Measurements from ENCODE around the gene DNAJC5. TPM values are rescaled to one million over a fixed set of nuclear protein-coding genes. Genes with fewer than 3 reads are reported as not detected.
"Not testable (repeated sequence)": the region's sequence is repeated elsewhere in the genome, so short reads cannot be mapped to it uniquely, and the experiment has no call there.

DNAJC5 gene
- total and polyA plus RNA-seq, 9 of the 15 experiments (the other 6 are each of a cell fraction or from before 2014, with no cell fraction given), result 0.95 to 42.8 (median 23.4) TPM

DNA sequence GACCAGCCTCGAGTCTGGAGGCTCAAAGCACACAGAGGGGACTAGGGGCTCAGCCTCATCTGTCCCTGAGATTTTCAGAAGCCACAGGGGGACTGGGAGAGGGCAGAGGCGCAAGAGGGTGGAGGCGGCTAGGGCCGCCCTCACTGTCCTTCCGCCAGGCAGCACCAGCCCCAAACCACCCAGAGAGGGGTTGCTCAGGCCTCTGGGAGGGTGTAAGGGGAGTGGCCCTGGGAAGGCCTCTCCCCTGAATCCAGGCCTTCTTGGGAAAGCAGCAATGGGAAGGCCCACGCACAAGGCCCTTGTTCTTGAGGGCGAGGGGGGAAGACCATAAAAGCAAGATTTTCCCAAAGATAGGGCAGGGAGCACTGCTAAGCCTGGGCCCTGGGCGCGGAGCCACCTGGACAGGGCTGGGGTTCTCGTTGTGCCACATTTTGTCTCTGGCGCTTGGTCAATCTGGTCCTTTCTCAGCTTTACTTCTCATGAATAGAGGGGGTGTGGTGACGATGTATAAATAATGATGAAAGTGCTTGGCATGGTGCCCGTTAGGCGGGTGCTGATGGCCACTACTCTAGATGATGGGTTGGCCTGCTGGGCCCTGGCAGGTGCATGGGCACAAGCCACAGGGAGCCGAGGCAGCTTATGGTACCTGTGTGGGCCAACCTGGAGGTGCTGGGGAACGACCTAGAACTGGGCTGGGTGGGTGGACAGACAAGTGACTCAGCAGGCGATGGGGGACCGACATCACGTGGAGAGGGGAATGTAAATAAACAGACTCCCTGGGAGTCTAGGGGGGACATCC lies 79.7 kb downstream of the DNAJC5 start:
- no peak overlapping the region for H2AFZ ChIP-seq (ENCODE audit: low read depth, low read length)
- ChIA-PET POLR2A (interaction anchor here (0.6 to 0.8 kb wide), 4 partner anchors 17 to 450 kb away, joined by 3 read pairs; no protein-coding TSS in a partner anchor), CTCF (ENCODE audit: low intra/inter-chr PET ratio) (interaction anchor here (0.6 to 2.1 kb wide), 7 partner anchors 155 to 524 kb away, joined by 3 to 25 read pairs (median 3); partner anchors contain the start of genes ARFRP1, PTK6 and ZGPAT)
- in situ Hi-C loops (cut with MboI) (no loop called here), intact Hi-C loops (cut with micrococcal nuclease) (loop anchor here (2.0 to 10.0 kb wide), 6 partner anchors 67 to 436 kb away; partner anchors contain the start of genes ABHD16B and TPD52L2)
- peaks cover 11% of the 10 kb centered on the region; the same call in 1 of the 3 replicates for H3K36me3 ChIP-seq (ENCODE audit: control insufficient read depth, insufficient read depth, low read length)
- H3K9ac ChIP-seq (ENCODE audit: insufficient read depth in 1 of 2, low read depth in 2 of 2, low read length in 2 of 2), result peak overlapping the region in 1 of 2 experiments; percentile 66; a peak in 2 of 4 replicates
- no peak overlapping the region for H3K4me3 ChIP-seq
- 52% methylated on average over 18 of the region's 19 CpGs for WGBS (ENCODE audit: insufficient coverage, low coverage, missing lambda C conversion rate)
- peaks cover 6% of the 10 kb centered on the region; the same call in 2 of the 3 replicates for H3K79me2 ChIP-seq (ENCODE audit: control insufficient read depth, insufficient read depth, low read length)
- FAIRE-seq (no peak), ATAC-seq (no peak), DNase-seq (ENCODE audit: extremely low read depth in 1 of 4, low spot score in 3 of 4) (no peak)
- BruUV-seq (replicated peaks), result no TSS peak
- no peaks in the 10 kb centered on the region for H3K27me3 ChIP-seq (ENCODE audit: control insufficient read depth in 2 of 2, insufficient read depth in 2 of 2, low read length in 2 of 2)
- no peaks in the 10 kb centered on the region for H4K20me1 ChIP-seq (replicated peaks; ENCODE audit: control insufficient read depth, insufficient read depth, low read length)
- no peak overlapping the region for H3K4me2 ChIP-seq (ENCODE audit: insufficient read depth, low read length)
- no peaks in the 10 kb centered on the region for H3K9me3 ChIP-seq (replicated peaks; ENCODE audit: control insufficient read depth, insufficient read depth, low read depth, low read length)
- H3K27ac ChIP-seq (ENCODE audit: extremely low read depth, low read depth, low read length), result no peak overlapping the region
- H3K9me1 ChIP-seq (ENCODE audit: control insufficient read depth, insufficient read depth, low read length), result peaks cover 3% of the 10 kb centered on the region
- peaks cover 22 to 61% of the 10 kb centered on the region in 2 experiments for H3K4me1 ChIP-seq (replicated peaks in 1 of 2; ENCODE audit: control insufficient read depth in 2 of 2, insufficient read depth in 2 of 2, low read length in 2 of 2)
- TF ChIP-seq AFF1 (IDR thresholded peaks at IDR 0.05; ENCODE audit: low read depth in 1 of 2, partially characterized antibody in 2 of 2) (no peak), NFE2 (IDR thresholded peaks at IDR 0.05; ENCODE audit: low read depth) (peak; percentile 23; the same call in 1 of the 2 replicates), FOXK1 (CRISPR knock-in tag; IDR thresholded peaks at IDR 0.05; ENCODE audit: borderline replicate concordance) (no peak), NFIC (IDR thresholded peaks at IDR 0.05) (peak; percentile 67)
- TF ChIP-seq, protein P1, sequence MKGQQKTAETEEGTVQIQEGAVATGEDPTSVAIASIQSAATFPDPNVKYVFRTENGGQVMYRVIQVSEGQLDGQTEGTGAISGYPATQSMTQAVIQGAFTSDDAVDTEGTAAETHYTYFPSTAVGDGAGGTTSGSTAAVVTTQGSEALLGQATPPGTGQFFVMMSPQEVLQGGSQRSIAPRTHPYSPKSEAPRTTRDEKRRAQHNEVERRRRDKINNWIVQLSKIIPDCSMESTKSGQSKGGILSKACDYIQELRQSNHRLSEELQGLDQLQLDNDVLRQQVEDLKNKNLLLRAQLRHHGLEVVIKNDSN (CRISPR knock-in tag; IDR thresholded peaks at IDR 0.05), result peak; percentile 43; the same call in 1 of the 2 replicates

DNA sequence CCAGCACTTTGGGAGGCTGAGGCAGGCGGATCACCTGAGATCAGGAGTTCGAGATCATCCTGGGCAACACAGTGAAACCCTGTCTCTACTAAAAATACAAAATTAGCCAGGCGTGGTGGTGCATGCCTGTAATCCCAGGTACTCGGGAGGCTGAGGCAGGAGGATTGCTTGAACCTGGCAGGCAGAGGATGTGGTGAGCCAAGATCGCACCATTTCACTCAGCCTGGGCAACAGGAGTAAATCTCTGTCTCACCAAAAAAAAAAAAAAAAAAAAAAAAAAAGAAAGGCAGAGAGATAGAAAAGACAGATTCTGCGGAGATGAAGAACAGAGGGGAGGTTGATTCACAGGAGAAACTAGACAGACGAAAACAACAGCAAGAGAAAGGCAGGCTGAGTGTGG lies 81.6 kb downstream of the DNAJC5 start:
- POLR2A ChIA-PET; H3K4me3 ChIP-seq; H4K20me1 ChIP-seq (replicated peaks; ENCODE audit: control insufficient read depth, insufficient read depth, low read length); in situ Hi-C loops (cut with MboI); H3K27ac ChIP-seq (ENCODE audit: extremely low read depth, low read depth, low read length); ATAC-seq; H3K9me1 ChIP-seq (ENCODE audit: control insufficient read depth, insufficient read depth, low read length); DNase-seq (ENCODE audit: extremely low read depth in 1 of 4, low spot score in 3 of 4); H3K9me3 ChIP-seq (replicated peaks; ENCODE audit: control insufficient read depth, insufficient read depth, low read depth, low read length); H3K27me3 ChIP-seq (ENCODE audit: control insufficient read depth in 2 of 2, insufficient read depth in 2 of 2, low read length in 2 of 2); H2AFZ ChIP-seq (ENCODE audit: low read depth, low read length); CTCF ChIA-PET (ENCODE audit: low intra/inter-chr PET ratio); BruUV-seq (replicated peaks); H3K4me2 ChIP-seq (ENCODE audit: insufficient read depth, low read length); FAIRE-seq: not testable (repeated sequence)
- intact Hi-C loops (cut with micrococcal nuclease), result loop anchor here (5.0 to 10.0 kb wide), 3 partner anchors 76 to 192 kb away; partner anchors contain the start of genes ABHD16B and TPD52L2
- H3K4me1 ChIP-seq (replicated peaks in 1 of 2; ENCODE audit: control insufficient read depth in 2 of 2, insufficient read depth in 2 of 2, low read length in 2 of 2), result peaks cover 26 to 70% of the 10 kb centered on the region in 2 experiments
- peaks cover 11% of the 10 kb centered on the region for H3K79me2 ChIP-seq (ENCODE audit: control insufficient read depth, insufficient read depth, low read length)
- WGBS (ENCODE audit: insufficient coverage, low coverage, missing lambda C conversion rate), result 65% methylated on average over 7 of the region's 7 CpGs
- H3K36me3 ChIP-seq (ENCODE audit: control insufficient read depth, insufficient read depth, low read length), result peaks cover 11% of the 10 kb centered on the region; the same call in 1 of the 3 replicates
- H3K9ac ChIP-seq (ENCODE audit: insufficient read depth in 1 of 2, low read depth in 2 of 2, low read length in 2 of 2), result 0 out of 4 replicates have a peak overlapping the region, but pooled peaks of 1 of the 2 experiments have one; percentile 43
